Measurements from ENCODE around the gene CPM.

Gene CPM

DNA sequence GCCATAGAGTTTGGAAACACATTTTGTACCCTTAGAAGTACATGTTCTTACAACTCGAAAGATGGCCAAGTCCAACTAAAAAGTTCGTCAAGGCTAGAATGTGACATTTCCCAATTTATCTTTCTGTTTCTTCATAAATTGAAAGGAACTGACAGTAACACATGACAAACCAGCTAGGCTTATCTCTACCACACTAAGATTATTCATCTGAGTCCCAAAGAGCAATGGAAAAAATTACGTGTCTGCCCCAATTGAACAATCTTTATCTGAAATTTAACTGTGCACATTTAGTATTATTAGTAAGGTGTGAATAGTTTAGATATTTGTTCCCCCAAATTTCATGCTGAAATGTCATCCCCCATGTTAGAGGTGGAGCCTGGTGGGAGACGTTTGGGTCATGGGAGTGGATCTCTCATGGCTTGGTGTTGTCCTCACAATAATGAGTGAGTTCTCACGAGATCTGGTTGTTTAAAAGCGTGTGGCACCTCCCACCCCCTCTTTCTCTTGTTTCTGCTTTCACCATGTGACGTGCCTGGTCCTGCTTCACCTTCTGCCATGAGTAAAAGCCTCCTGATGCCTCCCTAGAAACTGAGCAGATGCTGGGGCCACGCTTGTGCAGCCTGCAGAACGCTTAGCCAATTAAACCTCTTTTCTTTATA is 13.3 kb downstream of the CPM start:
- no peak for DNase-seq (ENCODE audit: low read depth)
- no peak overlapping the region for H3K4me3 ChIP-seq (ENCODE audit: low read depth, low read length)
- no peak for TF ChIP-seq CTCF (conservative IDR thresholded peaks at IDR 0.05; ENCODE audit: low read depth, low read length)

DNA sequence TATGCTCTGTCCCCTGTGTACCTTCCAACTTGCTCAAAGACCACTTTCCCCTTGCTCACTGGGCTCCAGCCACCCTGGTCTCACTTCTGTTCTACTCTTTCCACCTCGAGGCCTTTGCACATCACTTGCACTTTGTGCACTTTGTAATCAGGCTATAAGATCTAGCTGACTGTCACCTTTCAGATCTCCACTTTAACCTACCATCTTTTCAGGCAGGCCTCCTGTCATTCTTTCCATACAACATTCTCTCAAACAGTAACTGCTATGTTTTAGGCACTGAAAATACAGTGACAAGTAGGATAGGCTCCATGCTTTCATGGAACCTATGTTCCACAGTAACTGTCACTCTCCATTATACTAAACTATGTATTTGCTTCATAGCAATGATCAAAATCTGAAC is 14.0 kb downstream of the CPM start:
- no peak for DNase-seq (ENCODE audit: low read depth)
- H3K4me3 ChIP-seq (ENCODE audit: low read depth, low read length): no peak overlapping the region
- TF ChIP-seq CTCF (conservative IDR thresholded peaks at IDR 0.05; ENCODE audit: low read depth, low read length): no peak

GRCh38 chr12:68915055-68915454 is 17.9 kb downstream of the CPM start:
- no peak overlapping the region for H3K4me3 ChIP-seq (ENCODE audit: low read depth, low read length)
- TF ChIP-seq CTCF (conservative IDR thresholded peaks at IDR 0.05; ENCODE audit: low read depth, low read length): no peak
- peak; percentile 92 for DNase-seq (ENCODE audit: low read depth)

- peak; percentile 76 for DNase-seq (ENCODE audit: low read depth)
- no peak for TF ChIP-seq CTCF (conservative IDR thresholded peaks at IDR 0.05; ENCODE audit: low read depth, low read length)
- H3K4me3 ChIP-seq (ENCODE audit: low read depth, low read length): no peak overlapping the region
Measured at GRCh38 chr12:68913682-68914081, 19.3 kb downstream of the CPM start.

GRCh38 chr12:68912916-68913315 is 20.1 kb downstream of the CPM start:
- peak; percentile 10 for TF ChIP-seq CTCF (conservative IDR thresholded peaks at IDR 0.05; ENCODE audit: low read depth, low read length)
- no peak for DNase-seq (ENCODE audit: low read depth)
- no peak overlapping the region for H3K4me3 ChIP-seq (ENCODE audit: low read depth, low read length)

DNA sequence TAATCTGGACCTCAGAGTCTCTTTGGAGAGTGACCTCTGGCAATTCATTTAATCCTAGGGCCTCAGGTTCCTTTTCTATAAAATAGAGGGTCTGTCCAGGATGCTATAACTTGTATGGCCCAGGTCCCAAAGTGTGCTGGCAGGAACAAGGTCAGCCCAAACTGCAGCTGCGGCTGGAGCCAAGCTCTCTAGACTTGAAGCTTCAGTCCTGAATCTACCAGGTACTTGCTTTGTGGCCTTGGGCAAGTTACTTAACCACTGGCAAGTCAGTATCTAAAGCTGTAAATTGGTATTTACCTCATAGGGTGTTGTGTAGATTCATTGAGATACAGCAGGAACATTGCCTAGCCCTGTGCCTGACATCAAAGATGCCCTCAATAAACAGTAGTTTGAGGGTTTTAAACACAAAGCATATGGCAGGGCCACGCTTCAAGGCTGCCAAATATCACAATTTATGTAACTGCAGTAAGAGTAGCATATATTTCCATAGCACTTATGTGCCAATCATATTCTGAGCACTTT is 21.7 kb downstream of the CPM start:
- H3K4me3 ChIP-seq (ENCODE audit: low read depth, low read length): no peak overlapping the region
- no peak for TF ChIP-seq CTCF (conservative IDR thresholded peaks at IDR 0.05; ENCODE audit: low read depth, low read length)
- no peak for DNase-seq (ENCODE audit: low read depth)

DNA sequence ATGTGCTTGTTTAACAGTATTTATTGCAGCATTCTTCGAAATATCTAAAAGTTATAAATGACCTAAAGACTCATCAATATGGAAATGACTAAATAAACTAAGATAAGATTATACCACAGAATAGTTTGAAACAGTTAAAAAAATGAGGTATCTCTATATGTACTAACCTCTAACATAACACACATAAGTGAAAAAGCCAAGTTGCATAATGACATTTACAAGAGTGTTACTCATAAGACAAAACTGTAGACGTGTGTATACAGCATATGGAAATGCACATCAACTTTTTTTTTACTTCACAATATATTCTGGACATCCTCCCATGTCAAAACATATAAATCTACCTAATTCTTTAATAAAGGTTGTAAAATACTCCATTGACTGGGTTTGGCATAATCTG is 22.8 kb downstream of the CPM start:
- TF ChIP-seq CTCF (conservative IDR thresholded peaks at IDR 0.05; ENCODE audit: low read depth, low read length): no peak
- H3K4me3 ChIP-seq (ENCODE audit: low read depth, low read length): no peak overlapping the region
- DNase-seq (ENCODE audit: low read depth): peak; percentile 53
